Stimulated activated CD4-positive, alpha-beta T cell treated with anti-CD3 and anti-CD28 coated beads, Interleukin-12 subunit alpha, Interleukin-12 subunit beta, amount 100 ng/mL, for 48 hours (primary cell): ENCODE data around the gene MAGEA9B.
"Not testable (repeated sequence)": the region's sequence is repeated elsewhere in the genome, so short reads cannot be mapped to it uniquely, and the experiment has no call there.

ENCODE experiments used
- DNase-seq, 3 donors: peaks; one replicate each; pipeline ENCODE4 v3.0.0-alpha.2; 2020; ENCODE audit warnings: low read depth in 2 of 3, low spot score in 1 of 3

The MAGEA9B gene

GRCh38 chrX:149539283-149540130 is 47.8 kb downstream of the MAGEA9B start:
- peak; percentile 60 to 69 (median 69) for DNase-seq

GRCh38 chrX:149537474-149537873 is 49.8 kb downstream of the MAGEA9B start:
- not testable (repeated sequence) for DNase-seq

GRCh38 chrX:149534926-149535602 is 52.2 kb downstream of the MAGEA9B start:
- not testable (repeated sequence) for DNase-seq

- DNase-seq, result not testable (repeated sequence)
These were observed 53.3 kb downstream of the MAGEA9B start for GRCh38 chrX:149533999-149534398.

GRCh38 chrX:149532868-149533267 is 54.4 kb downstream of the MAGEA9B start:
- DNase-seq, result not testable (repeated sequence)
